Measurements from ENCODE around the gene ACR.

- TF ChIP-seq SIN3A (IDR thresholded peaks at IDR 0.05; ENCODE audit: borderline replicate concordance, low read depth, low read length), result no peak
- TF ChIP-seq, protein P1, sequence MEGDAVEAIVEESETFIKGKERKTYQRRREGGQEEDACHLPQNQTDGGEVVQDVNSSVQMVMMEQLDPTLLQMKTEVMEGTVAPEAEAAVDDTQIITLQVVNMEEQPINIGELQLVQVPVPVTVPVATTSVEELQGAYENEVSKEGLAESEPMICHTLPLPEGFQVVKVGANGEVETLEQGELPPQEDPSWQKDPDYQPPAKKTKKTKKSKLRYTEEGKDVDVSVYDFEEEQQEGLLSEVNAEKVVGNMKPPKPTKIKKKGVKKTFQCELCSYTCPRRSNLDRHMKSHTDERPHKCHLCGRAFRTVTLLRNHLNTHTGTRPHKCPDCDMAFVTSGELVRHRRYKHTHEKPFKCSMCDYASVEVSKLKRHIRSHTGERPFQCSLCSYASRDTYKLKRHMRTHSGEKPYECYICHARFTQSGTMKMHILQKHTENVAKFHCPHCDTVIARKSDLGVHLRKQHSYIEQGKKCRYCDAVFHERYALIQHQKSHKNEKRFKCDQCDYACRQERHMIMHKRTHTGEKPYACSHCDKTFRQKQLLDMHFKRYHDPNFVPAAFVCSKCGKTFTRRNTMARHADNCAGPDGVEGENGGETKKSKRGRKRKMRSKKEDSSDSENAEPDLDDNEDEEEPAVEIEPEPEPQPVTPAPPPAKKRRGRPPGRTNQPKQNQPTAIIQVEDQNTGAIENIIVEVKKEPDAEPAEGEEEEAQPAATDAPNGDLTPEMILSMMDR (IDR thresholded peaks at IDR 0.05), result no peak
- TF ChIP-seq POLR2AphosphoS5 (IDR thresholded peaks at IDR 0.05; ENCODE audit: low read depth, low read length), result no peak
- TF ChIP-seq USF2 (IDR thresholded peaks at IDR 0.05; ENCODE audit: borderline replicate concordance, low read depth, low read length), result no peak
- TF ChIP-seq GABPA (IDR thresholded peaks at IDR 0.05; ENCODE audit: low read depth), result no peak
- no peak for TF ChIP-seq RCOR1 (IDR thresholded peaks at IDR 0.05; ENCODE audit: low read length)
- TF ChIP-seq, protein P2, sequence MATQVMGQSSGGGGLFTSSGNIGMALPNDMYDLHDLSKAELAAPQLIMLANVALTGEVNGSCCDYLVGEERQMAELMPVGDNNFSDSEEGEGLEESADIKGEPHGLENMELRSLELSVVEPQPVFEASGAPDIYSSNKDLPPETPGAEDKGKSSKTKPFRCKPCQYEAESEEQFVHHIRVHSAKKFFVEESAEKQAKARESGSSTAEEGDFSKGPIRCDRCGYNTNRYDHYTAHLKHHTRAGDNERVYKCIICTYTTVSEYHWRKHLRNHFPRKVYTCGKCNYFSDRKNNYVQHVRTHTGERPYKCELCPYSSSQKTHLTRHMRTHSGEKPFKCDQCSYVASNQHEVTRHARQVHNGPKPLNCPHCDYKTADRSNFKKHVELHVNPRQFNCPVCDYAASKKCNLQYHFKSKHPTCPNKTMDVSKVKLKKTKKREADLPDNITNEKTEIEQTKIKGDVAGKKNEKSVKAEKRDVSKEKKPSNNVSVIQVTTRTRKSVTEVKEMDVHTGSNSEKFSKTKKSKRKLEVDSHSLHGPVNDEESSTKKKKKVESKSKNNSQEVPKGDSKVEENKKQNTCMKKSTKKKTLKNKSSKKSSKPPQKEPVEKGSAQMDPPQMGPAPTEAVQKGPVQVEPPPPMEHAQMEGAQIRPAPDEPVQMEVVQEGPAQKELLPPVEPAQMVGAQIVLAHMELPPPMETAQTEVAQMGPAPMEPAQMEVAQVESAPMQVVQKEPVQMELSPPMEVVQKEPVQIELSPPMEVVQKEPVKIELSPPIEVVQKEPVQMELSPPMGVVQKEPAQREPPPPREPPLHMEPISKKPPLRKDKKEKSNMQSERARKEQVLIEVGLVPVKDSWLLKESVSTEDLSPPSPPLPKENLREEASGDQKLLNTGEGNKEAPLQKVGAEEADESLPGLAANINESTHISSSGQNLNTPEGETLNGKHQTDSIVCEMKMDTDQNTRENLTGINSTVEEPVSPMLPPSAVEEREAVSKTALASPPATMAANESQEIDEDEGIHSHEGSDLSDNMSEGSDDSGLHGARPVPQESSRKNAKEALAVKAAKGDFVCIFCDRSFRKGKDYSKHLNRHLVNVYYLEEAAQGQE (IDR thresholded peaks at IDR 0.05; ENCODE audit: low read depth, low read length), result no peak
- TF ChIP-seq MXI1 (IDR thresholded peaks at IDR 0.05; ENCODE audit: low read depth, low read length), result no peak
- TF ChIP-seq RAD21 (IDR thresholded peaks at IDR 0.05; ENCODE audit: low read length), result no peak
- no peak for TF ChIP-seq FOSL2 (IDR thresholded peaks at IDR 0.05; ENCODE audit: borderline replicate concordance, low read depth)
- TF ChIP-seq RFX5 (IDR thresholded peaks at IDR 0.05; ENCODE audit: low read length), result no peak
- no peak for TF ChIP-seq TAF1 (IDR thresholded peaks at IDR 0.05; ENCODE audit: borderline replicate concordance, low read depth, low read length)
Observed at GRCh38 chr22:50732681-50733080, 5.3 kb upstream of the ACR start.
